NCI-H460 (cell line): ENCODE measurements around the gene PRRG3. TPM values are rescaled to one million over a fixed set of nuclear protein-coding genes. Genes with fewer than 3 reads are reported as not detected.

Source experiments
- DNase-seq: peaks from one replicate; pipeline ENCODE4 v3.0.0-alpha.2; 2016; ENCODE audit warnings: low read depth; ENCODE audit errors: extremely low read depth
- total RNA-seq: library from RNA; depleted of rRNA; stranded (reverse); fragments of >200 nt; shearing (Covaris generic); gene quantifications from 2 replicates; pipeline ENCODE4 v1.2.3, GENCODE V29; 2014

Gene PRRG3
- total RNA-seq, 1 experiment from 2014 or later = not detected

GRCh38 chrX:151704041-151704663, 8.9 kb downstream of the PRRG3 start:
- no peak for DNase-seq

DNA sequence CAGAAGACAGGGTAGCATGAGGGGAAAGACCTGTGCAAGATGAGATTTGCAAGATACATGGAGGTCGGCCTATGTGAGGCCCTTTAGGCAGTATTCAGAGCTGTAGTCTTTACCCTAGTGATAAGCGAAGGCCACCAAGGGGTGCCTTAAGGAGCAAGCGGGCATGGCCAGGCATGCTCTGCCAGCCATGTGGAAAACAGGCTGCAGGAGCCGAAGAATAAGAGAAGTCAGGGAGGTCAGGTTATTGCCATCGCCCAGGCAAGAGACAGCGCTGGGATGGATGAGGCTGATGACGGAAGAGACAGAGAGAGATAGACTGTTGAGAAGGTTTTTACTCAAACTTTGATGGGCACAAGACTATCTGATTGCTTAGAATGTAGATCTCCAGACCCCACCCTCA, 13.6 kb downstream of the PRRG3 start:
- no peak for DNase-seq

DNA sequence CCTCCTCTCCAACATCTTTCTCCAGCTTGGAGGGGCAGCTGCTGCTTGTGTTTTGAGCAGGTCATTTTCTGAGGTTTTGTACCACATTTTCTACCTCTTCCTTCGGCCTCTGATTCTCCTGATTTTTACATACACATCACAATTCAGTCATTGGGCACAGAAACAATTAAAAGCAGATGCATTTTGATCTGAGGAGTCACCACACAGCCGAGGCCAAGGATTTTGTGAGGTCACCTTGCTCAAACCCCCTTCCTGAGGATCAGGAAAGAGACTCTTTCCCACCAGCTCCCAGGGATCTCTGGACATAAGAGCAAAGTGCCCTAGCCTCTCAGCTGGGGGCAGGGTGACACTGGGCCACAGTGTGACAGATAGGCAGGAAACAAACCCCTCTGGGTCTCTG, 15.2 kb downstream of the PRRG3 start:
- DNase-seq = no peak

DNA sequence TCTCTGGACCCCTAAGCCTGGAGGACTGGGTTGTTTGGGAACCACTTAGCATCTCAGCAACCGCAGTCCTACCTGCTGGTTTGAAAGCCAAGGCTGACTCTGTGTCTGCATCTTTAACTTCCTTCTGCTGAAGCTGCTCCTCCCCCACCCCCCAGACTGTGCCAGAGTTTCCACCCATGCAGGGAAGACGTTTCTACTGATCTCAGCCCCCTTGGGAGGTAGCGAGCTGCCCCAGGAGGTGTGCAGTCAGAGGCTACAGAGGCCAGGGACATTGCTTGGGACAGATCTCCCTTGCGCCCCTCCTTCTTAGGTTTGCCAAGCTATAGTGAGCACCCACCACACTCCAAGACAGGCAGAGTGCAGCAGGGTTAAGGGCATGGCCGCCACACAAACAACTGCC, 15.9 kb downstream of the PRRG3 start:
- DNase-seq = no peak

- no peak for DNase-seq
Observed at GRCh38 chrX:151711787-151712186, 16.5 kb downstream of the PRRG3 start.

DNA sequence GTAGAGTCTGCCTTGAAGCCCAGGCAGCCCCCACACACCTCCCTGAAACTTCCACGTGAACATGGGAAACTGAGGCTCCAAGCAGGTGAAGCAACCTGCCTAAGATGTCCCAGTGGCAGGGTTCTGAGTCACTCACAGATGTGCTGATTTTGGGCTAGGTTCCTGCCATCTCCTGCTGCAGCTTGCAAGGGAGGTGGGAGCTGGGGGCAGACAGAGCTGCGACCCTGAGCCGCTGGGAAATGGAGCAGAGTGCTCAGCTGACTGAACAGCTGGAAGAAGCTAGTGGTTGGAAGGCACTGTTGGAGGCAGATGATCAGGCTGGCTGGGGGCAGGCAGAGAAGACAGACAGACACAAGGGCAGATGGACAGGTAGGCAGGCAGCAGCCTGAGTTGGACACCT, 17.0 kb downstream of the PRRG3 start:
- DNase-seq = no peak

DNA sequence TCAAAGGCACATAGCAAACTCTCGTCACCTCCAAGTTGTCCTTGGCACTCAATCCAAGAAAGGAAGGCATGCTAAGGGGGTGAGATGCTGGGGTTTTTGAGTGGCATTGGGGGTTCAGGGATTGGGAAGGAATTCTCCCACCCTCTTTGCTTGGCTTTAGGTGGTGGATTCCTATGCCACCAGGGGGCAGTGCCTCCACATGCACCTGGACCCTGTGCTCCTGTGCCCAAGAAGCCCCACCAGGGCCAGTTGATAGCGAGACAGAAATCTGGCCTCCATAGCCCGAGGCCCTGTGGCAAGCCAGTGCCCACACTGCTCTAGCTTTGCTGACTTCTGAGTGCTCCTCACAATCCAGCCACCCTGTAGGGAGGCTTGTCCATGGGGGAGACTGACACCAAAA, 18.6 kb downstream of the PRRG3 start:
- DNase-seq = peak; percentile 19

GRCh38 chrX:151714362-151714761, 19.1 kb downstream of the PRRG3 start:
- no peak for DNase-seq

DNA sequence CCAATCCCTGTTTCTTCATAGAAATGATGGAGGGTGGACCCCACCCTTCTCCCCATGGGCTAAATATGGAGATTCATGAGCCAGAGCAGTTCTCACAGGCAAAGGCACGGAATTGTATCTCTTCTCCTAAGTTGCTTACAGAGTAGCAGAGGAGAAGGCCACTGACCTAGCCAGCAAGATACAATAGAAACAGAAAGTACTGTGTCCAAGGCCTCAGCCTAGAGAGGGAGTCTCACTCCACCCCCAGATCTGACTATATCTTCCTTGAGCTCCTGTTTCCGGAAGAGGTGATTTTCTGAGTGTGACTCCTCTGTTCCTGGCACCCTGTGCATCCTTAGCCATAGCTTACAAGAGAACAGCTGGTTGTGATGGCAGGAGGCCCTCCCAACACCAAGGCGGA, 20.5 kb downstream of the PRRG3 start, which contains the start of gene FATE1:
FATE1 (plus strand) TSS at position 284 of the 400 bp plus-strand sequence; CDS start at position 369, 85 bp downstream.
- no peak for DNase-seq

DNA sequence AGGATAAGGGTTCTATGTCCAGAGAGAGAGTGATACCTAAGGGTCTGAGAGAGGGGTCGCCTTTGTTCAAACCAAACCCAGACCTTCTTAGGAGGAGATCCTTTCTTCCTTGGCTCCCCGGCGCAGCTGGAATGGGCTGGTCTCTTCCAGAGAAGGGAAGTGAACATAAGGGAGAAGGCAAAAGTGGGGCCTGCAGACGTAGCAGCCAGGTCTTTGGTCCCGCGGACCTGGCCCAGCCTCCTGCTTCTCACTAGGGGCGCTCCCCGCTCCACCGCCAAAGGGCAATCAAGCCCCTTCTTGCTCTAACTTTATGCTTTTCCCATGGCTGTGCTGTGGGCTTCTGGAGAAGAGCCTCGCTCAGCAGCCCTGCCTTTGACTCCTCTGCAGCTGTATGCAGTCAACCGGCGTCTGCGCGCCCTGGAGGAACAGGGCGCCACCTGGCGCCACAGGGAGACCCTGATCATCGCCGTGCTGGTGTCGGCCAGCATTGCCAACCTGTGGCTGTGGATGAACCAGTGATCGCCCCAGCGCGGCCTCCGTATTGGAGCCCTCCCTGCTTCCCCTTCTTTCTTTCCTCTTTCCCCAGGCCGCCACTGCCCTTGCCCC, 27.1 kb downstream of the PRRG3 start:
- DNase-seq = no peak

- no peak for DNase-seq
Observed at GRCh38 chrX:151723156-151723760, 28.0 kb downstream of the PRRG3 start.

DNA sequence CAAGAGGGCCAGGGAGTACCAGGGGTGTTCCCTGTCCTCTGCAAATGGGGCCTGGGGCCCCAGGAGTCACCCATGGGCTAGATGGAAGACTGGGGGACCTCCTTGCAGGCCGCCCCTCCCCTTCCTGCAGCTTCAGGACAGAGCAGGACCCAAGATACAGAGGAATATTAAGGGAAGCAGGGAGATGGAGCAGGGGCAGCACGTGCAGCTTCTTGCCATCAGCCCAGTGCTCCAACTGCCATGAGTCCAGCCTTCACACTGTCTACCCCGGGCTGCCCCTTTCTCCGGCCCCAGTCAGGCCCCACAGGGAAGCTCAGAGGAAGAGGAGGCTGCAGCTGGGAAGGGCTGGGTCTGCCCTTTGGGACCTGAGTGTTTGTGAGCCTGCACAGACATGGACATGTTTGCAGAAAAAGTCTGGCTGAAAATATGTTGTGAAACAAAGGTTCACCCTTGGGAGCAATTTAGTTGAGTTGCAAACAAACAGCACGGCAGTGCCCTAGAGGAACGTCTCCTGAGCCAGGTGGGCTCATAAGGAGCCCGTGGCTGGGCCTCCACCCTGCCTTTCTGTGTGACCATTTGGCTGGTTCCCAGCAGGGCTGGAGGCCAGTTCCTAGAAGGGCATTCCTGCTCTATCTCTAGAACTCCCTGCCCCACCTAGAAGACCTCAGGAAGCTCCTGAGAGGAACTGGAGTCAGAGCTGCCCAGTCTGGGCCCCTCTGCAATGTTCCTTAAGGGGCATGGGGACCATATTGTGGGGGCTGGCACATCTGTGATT, 29.5 kb downstream of the PRRG3 start:
- DNase-seq = no peak

GRCh38 chrX:151725338-151725614, 30.0 kb downstream of the PRRG3 start:
- DNase-seq = no peak

- no peak for DNase-seq
Observed at GRCh38 chrX:151726751-151727150, 31.5 kb downstream of the PRRG3 start.

- no peak for DNase-seq
Observed at GRCh38 chrX:151727346-151727745, 32.1 kb downstream of the PRRG3 start.

DNA sequence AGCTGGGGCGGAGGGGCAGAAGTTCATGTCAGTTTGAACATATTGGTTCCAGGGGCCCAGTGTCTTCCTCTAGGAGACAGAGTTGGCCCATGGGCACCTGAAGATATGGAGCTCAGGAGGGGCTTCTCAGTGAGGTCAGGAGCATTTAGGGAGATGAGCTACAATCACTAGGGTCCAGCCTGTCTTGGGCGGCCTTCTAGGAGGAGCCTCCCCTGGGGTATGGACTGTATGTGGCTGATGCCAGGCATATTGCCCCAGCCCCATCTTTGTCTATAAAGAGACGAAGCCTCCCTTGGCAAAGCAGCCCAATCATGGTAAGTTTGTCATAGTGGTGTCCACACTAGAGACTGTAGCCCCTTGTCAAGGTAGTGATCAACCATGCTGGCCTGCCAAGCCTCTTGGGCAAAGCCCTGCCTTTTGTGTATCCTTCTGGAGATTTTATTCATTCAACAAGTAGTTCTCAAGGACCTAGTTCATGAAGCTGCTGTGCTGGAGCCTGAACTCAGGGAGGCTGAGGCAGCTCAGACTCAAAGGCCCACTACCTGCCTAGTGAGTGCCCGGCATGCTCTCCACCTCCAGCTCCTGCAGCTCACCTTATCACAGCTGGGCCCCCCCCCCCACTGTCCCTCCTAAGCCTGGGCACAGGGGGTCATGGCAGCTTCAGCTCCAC, 33.9 kb downstream of the PRRG3 start:
- no peak for DNase-seq

DNA sequence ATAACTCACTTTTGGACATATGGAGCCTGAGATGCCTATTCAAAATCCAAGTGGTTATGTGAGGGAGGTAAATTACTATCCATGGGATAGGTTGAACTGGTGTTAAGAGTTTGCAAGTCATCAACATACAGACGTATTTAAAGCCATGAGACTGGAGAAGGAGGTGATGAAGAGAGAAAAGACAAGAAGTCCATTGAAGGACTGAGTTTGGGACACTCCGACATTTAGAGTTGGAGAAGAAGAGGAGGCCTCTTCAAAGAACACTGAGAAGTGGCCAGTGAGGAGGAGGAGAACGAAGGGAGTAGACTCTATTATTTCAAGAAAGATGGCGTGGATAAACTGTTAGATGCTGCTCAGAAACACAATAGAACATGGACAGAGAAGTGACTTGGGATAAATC, 39.2 kb downstream of the PRRG3 start, which contains the start of gene CNGA2:
CNGA2 (plus strand) TSS at position 301 of the 400 bp plus-strand sequence. CDS start 3,738 bp downstream, outside the sequence.
- DNase-seq = no peak

- DNase-seq = no peak
Observed at GRCh38 chrX:151735219-151735618, 40.0 kb downstream of the PRRG3 start.

DNA sequence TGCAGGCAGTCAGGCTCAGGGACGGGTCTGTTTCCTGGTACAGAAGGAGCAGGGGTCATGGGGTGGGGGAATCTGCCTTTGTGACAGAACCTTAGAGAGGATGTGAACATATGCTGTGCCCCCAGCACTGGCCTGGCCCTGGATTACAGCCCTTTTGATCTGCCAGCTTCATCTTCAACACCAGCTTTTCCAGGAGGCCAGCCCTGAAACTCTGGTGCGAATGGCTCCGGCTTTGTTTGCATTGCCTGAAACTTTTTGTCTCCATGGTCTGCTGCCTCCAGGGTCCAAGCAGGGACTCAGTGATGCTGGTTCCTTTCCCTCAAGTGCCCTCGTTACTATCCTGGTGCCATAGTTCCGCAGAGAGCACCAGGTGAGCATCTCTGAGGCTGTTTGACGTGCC, 41.4 kb downstream of the PRRG3 start:
- DNase-seq = no peak

- no peak for DNase-seq
Observed at GRCh38 chrX:151737494-151737893, 42.2 kb downstream of the PRRG3 start.

GRCh38 chrX:151738751-151739150, 43.5 kb downstream of the PRRG3 start:
- DNase-seq = no peak
